Activated CD8-positive, alpha-beta T cell treated with anti-CD3 and anti-CD28 coated beads, Interleukin-2, amount 10 ng/mL, durations not matched to agents 7 days and 5 days (primary cell): Measurements from ENCODE around the gene RPLP1. TPM values are rescaled to one million over a fixed set of nuclear protein-coding genes. Genes with fewer than 3 reads are reported as not detected.
A peak's percentile ranks its signal among the peaks of the same experiment; 100 is the strongest.

Source experiments
- ATAC-seq: fragments of 150-1000 bp; cut with Tn5 transposase; one replicate; pipeline ENCODE4 v1.10.0; 2021; ENCODE audit warnings: moderate library complexity
- CTCF ChIA-PET: fragments of 350-600 bp; sonication (Branson Sonifier 250); formaldehyde crosslinking; loops from one replicate; lab custom pipeline; 2021; ENCODE audit warnings: antibody characterized with exemption; lab: Charles Lee
- POLR2A ChIA-PET: fragments of 350-600 bp; sonication (Branson Sonifier 250); formaldehyde crosslinking; loops from one replicate; lab custom pipeline; 2021; ENCODE audit warnings: antibody characterized with exemption; lab: Charles Lee
- DNase-seq: peaks from one replicate; pipeline ENCODE4 v3.0.0-alpha.2; 2020
- H3K27ac Mint-ChIP-seq: one replicate; pipeline ENCODE4 v1.8.0; 2021; ENCODE audit warnings: mild to moderate bottlenecking, mixed read lengths
- H3K27me3 Mint-ChIP-seq: one replicate; pipeline ENCODE4 v1.8.0; 2021; ENCODE audit warnings: low read depth, mixed read lengths
- H3K36me3 Mint-ChIP-seq: one replicate; pipeline ENCODE4 v1.8.0; 2021; ENCODE audit warnings: low read depth, mixed read lengths
- H3K4me1 Mint-ChIP-seq: one replicate; pipeline ENCODE4 v1.8.0; 2021; ENCODE audit warnings: low read depth, mixed read lengths
- H3K4me3 Mint-ChIP-seq: one replicate; pipeline ENCODE4 v1.8.0; 2021; ENCODE audit warnings: mild to moderate bottlenecking, mixed read lengths
- H3K9me3 Mint-ChIP-seq: one replicate; pipeline ENCODE4 v1.8.0; 2022; ENCODE audit warnings: mixed read lengths; ENCODE audit not compliant: insufficient read depth
- total RNA-seq, 2 experiments: library from RNA; stranded (reverse); gene quantifications; one replicate each; pipeline ENCODE4 v1.2.3, GENCODE V29; 2021

Gene RPLP1
- total RNA-seq = 1,000 to 10,000 TPM; 1,664 to 1,767 TPM

GRCh38 chr15:69452692-69453521 lies at the start of gene RPLP1:
RPLP1 (plus strand) TSS chr15:69452818; CDS start chr15:69452949, 131 bp downstream.
- POLR2A ChIA-PET = interaction anchor here (0.9 to 3.8 kb wide), 25 partner anchors 9 to 1110 kb away, joined by 3 to 83 read pairs (median 4); partner anchors contain the start of gene KIF23

DNA sequence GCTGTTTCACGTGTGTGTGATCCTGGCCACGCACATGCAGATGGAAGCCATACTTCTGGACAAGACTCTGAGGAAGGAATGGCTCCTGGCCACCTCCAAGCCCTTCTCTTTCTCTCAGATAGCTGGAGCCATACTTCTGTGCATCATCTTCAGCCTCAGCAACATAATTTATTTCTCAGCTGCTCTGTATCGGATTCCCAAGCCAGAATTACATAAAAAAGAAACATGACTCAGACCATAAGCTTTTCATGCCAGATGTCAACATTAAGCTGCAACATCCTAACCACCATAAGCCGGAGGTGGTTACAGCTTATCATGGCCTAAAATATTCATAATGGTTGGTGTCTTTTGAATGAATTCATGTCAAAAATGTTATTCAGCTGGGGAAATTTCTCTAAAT lies 49.0 kb upstream of the RPLP1 start:
- Mint-ChIP-seq H3K9me3 (no peaks in the 10 kb centered on the region), H3K27me3 (peaks cover 24% of the 10 kb centered on the region), H3K4me3 (no peak overlapping the region), H3K27ac (no peak overlapping the region), H3K4me1 (peaks cover 3% of the 10 kb centered on the region), H3K36me3 (no peaks in the 10 kb centered on the region)
- DNase-seq (no peak), ATAC-seq (no peak)
- CTCF ChIA-PET = interaction anchor here (0.8 to 1.1 kb wide), 2 partner anchors 9 to 344 kb away, joined by 4 to 8 read pairs; no protein-coding TSS in a partner anchor
- POLR2A ChIA-PET = interaction anchor here (1.3 kb wide), 1 partner anchor 49 kb away, joined by 4 read pairs; the partner anchor contains the start of gene RPLP1

More at GRCh38 chr15:69452692-69453521, at the start of gene RPLP1:
- Mint-ChIP-seq H3K27me3 (no peaks in the 10 kb centered on the region), H3K4me3 (peak within 1 kb of the TSS; percentile 99), H3K27ac (peak within 1 kb of the TSS; percentile 98), H3K9me3 (no peaks in the 10 kb centered on the region), H3K36me3 (peaks cover 56% of the 10 kb centered on the region), H3K4me1 (peaks cover 39% of the 10 kb centered on the region)
- ATAC-seq (peak; percentile 80), DNase-seq (peak; percentile 97)
- CTCF ChIA-PET = interaction anchor here (0.8 to 5.1 kb wide), 8 partner anchors 10 to 1014 kb away, joined by 3 to 91 read pairs (median 4); partner anchors contain the start of gene KIF23

DNA sequence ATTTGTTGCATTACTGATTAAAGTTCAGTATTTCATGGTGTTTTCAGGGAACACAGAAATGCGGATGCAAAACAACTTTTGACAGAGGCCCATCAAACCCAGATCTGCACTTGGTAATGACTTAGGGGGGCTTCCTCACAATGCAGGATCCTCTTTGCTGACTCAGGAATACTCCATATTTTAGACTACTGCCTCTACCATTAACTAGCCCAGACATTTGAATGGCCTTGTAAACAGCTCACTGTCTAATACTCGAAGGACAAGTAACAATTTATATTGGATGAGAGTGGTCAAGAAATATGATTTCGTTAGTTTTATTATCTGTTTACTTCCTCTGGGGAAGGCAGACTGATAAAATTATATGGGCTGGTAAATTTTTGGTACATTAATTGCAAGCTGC lies 47.5 kb upstream of the RPLP1 start:
- CTCF ChIA-PET = interaction anchor here (2.7 kb wide), 1 partner anchor 10 kb away, joined by 14 read pairs; no protein-coding TSS in a partner anchor
- DNase-seq (no peak), ATAC-seq (no peak)
- Mint-ChIP-seq H3K4me1 (no peaks in the 10 kb centered on the region), H3K27ac (no peak overlapping the region), H3K4me3 (no peak overlapping the region), H3K9me3 (no peaks in the 10 kb centered on the region), H3K27me3 (peaks cover 28% of the 10 kb centered on the region), H3K36me3 (no peaks in the 10 kb centered on the region)
- POLR2A ChIA-PET = interaction anchor here (0.7 kb wide), 1 partner anchor 9 kb away, joined by 3 read pairs; the partner anchor contains the start of gene KIF23

DNA sequence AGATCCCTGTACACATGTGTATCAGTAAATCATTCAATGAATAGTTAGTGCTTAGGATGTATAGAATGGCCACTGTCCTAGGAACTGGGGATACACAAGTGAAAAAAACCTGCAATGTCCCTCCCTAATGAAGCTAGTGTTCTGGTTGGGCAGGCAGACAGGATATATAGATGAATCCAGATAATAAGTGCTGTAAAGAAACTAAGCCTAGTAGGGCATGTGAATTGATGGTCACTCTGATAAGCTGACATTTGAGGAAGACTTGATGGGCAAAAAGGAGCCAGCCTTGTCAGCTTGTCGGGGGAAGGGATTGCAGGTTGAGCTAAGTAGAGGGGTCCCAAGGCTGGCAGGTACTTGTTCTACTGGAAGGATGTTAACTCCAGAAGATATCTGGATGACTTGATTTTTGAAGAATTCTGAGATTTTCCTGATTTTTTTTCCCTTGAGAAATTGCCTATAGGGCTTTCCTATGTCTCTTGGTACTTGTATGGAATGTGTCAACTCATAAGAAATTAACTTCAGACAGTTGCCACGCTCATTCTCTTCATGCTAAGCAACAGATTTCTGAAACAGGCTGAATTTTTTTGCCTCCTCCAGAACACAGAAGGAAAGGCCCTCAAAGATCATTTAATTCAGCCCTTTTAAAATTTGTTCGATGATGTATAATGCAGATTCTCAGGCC lies 44.8 kb upstream of the RPLP1 start:
- no peak for ATAC-seq
- ChIA-PET POLR2A (interaction anchor here (1.5 kb wide), 1 partner anchor 45 kb away, joined by 3 read pairs; the partner anchor contains the start of gene RPLP1), CTCF (interaction anchor here (1.4 kb wide), 1 partner anchor 15 kb away, joined by 5 read pairs; no protein-coding TSS in a partner anchor)
- Mint-ChIP-seq H3K27ac (no peak overlapping the region), H3K4me3 (no peak overlapping the region), H3K27me3 (peaks cover 30% of the 10 kb centered on the region), H3K4me1 (no peaks in the 10 kb centered on the region), H3K36me3 (no peaks in the 10 kb centered on the region), H3K9me3 (no peaks in the 10 kb centered on the region)
- DNase-seq = no peak

DNA sequence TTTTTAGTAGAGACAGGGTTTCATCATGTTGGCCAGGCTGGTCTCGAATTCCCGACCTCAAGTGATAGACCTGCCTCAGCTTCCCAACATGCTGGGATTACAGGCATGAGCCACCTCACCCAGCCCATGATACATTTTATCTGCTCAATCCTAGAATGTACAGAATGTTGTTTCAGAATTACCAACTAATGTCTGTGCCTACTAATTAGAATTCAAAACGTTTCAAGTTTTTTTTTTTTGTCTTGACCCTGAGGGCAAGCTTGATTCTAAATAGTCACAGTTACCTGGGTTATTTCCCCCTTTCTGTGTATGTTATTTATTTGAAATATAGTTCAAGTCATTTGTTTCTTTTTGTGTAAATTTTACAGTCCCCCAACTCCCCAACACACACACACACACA lies 43.8 kb upstream of the RPLP1 start:
- Mint-ChIP-seq H3K9me3 (no peaks in the 10 kb centered on the region), H3K27ac (no peak overlapping the region), H3K4me3 (no peak overlapping the region), H3K4me1 (peaks cover 3% of the 10 kb centered on the region), H3K36me3 (no peaks in the 10 kb centered on the region), H3K27me3 (peaks cover 27% of the 10 kb centered on the region)
- ChIA-PET POLR2A (no interaction called here), CTCF (interaction anchor here (1.4 kb wide), 1 partner anchor 16 kb away, joined by 5 read pairs; no protein-coding TSS in a partner anchor)
- DNase-seq = no peak
- no peak for ATAC-seq

DNA sequence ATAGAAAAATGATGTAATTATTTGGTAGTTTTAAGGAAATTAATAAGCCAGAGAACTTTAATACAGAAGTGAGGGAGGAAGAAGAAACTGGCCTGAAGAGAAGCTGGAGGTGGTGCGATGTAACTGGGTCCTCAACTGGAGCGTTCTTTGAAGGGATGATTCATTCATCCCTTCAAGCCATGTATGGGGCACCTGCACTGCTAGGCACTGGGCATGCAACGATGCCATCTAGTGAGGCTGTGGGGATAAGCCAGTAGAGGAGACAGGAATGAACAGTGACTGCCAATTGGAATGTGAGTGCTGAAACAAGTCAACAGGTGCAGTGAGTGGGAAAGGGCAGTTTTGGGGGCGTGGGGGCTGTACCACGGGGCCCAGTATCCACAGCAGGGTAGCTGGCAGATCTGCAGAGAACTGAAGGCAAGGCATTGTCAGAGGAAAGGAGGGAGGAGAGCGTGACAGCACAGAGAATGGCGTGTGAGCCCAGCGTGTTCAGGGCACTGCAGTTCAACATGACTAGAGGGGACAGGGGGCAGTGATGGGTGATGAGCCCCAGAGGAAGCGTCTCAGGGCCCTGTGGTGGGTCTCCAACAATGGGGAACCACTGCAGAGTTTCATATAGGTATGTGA lies 42.3 kb upstream of the RPLP1 start:
- POLR2A ChIA-PET = interaction anchor here (1.1 kb wide), 1 partner anchor 42 kb away, joined by 5 read pairs; the partner anchor contains the start of gene RPLP1

DNA sequence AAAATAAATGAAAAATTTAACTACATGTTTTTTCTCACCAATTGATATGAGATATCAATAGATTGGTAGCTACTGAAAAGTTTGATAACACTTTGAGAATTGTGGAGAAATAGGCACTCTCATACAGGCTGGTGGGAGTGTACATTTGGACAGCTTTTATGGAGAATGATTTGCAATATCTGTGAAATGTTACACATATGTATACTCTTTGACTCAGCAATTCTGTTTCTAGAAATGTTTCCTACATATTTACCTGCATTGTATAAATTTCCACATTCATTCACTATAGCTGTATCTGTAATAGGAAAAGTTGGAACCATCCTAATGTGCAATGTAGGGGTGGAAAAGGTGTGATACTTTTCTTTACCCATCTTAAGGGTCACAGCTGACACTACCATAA lies 40.3 kb upstream of the RPLP1 start:
- CTCF ChIA-PET = interaction anchor here (1.1 to 3.1 kb wide), 5 partner anchors 17 to 353 kb away, joined by 3 to 17 read pairs (median 4); no protein-coding TSS in a partner anchor
- DNase-seq (no peak), ATAC-seq (no peak)
- H3K9me3 Mint-ChIP-seq = no peaks in the 10 kb centered on the region
- H3K4me3 Mint-ChIP-seq = no peak overlapping the region
- peaks cover 8% of the 10 kb centered on the region for H3K36me3 Mint-ChIP-seq
- no peak overlapping the region for H3K27ac Mint-ChIP-seq
- POLR2A ChIA-PET = interaction anchor here (0.6 to 1.1 kb wide), 2 partner anchors 41 to 226 kb away, joined by 3 to 5 read pairs; no protein-coding TSS in a partner anchor
- H3K4me1 Mint-ChIP-seq = peaks cover 21% of the 10 kb centered on the region
- H3K27me3 Mint-ChIP-seq = peaks cover 12% of the 10 kb centered on the region

More for the DNA sequence above, 42.3 kb upstream of the RPLP1 start:
- Mint-ChIP-seq H3K27me3 (peaks cover 16% of the 10 kb centered on the region), H3K4me3 (no peak overlapping the region), H3K9me3 (no peaks in the 10 kb centered on the region), H3K36me3 (peaks cover 2% of the 10 kb centered on the region), H3K27ac (no peak overlapping the region), H3K4me1 (peaks cover 9% of the 10 kb centered on the region)
- CTCF ChIA-PET = interaction anchor here (1.2 to 3.1 kb wide), 2 partner anchors 16 to 53 kb away, joined by 6 to 17 read pairs; no protein-coding TSS in a partner anchor
- DNase-seq = no peak
- ATAC-seq = no peak

GRCh38 chr15:69412701-69413100 lies 39.9 kb upstream of the RPLP1 start:
- CTCF ChIA-PET = interaction anchor here (1.1 to 3.1 kb wide), 4 partner anchors 18 to 354 kb away, joined by 3 to 17 read pairs (median 4); no protein-coding TSS in a partner anchor
- H3K27me3 Mint-ChIP-seq = peaks cover 10% of the 10 kb centered on the region
- no peak overlapping the region for H3K27ac Mint-ChIP-seq
- ATAC-seq (no peak), DNase-seq (no peak)
- no peaks in the 10 kb centered on the region for H3K9me3 Mint-ChIP-seq
- H3K4me1 Mint-ChIP-seq = peaks cover 25% of the 10 kb centered on the region
- no peak overlapping the region for H3K4me3 Mint-ChIP-seq
- peaks cover 12% of the 10 kb centered on the region for H3K36me3 Mint-ChIP-seq
- POLR2A ChIA-PET = no interaction called here

DNA sequence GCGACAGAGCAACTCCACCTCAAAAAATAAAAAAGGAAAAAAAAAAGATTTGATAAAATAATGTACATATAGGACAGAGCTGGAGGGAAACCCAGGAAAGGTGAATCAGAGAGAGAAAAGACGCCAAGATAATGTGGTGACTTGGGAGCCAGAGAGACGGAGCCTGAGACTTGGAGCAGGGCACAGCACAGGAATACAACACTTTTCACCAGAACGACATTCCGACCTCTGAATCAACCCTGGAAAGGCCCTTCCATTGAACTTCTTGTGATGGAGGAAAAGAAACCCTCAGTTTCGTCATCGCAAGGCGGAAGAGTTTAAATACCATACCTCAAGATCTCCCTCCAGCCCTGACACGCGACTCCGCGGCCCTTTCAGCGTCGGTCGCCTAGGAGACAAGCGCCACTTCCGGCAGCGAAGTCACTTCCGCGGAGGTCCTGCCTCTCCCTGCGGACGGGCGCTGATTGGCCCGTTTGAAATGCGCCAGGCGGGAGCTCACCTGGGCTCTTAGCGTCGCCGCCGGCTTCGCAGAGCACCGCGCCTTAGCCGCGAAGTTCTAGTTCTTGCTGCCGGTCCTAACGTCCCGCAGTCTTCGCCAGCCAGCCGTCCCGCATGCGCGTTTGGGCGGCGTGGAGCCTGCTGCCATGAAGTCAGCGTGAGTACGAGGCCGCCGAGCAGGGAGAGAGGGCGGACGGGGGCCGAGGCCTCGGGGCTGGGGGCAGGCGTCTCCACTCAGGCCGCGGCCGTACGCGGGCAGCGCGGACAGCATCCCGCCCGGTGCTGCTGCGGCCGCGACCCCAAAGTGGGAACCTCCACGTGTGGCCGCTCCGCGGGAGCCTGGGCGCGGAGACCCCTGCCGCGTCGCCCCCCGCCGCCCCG lies 38.6 kb upstream of the RPLP1 start, which contains the start of gene KIF23:
Gene KIF23, plus strand, starts transcription at position 528 of the 879 bp plus-strand sequence. Its CDS starts 117 bp downstream, at position 645.
- H3K4me1 Mint-ChIP-seq = peaks cover 31% of the 10 kb centered on the region
- H3K27me3 Mint-ChIP-seq = peaks cover 8% of the 10 kb centered on the region
- peak within 1 kb of the TSS; percentile 90 for H3K27ac Mint-ChIP-seq
- H3K36me3 Mint-ChIP-seq = peaks cover 24% of the 10 kb centered on the region
- no peaks in the 10 kb centered on the region for H3K9me3 Mint-ChIP-seq
- peak; percentile 98 for ATAC-seq
- peak; percentile 97 for DNase-seq
- ChIA-PET CTCF (interaction anchor here (0.9 to 1.8 kb wide), 3 partner anchors 37 to 49 kb away, joined by 3 to 7 read pairs (median 5); partner anchors contain the start of gene RPLP1), POLR2A (interaction anchor here (0.7 to 2.5 kb wide), 7 partner anchors 9 to 1582 kb away, joined by 3 to 26 read pairs (median 3); partner anchors contain the start of genes RPLP1 and TLE3)
- peak within 1 kb of the TSS; percentile 89 for H3K4me3 Mint-ChIP-seq
